Fibroblast of skin of back (primary cell): Measurements from ENCODE around the gene PLD5.
"Not testable (repeated sequence)": the region's sequence is repeated elsewhere in the genome, so short reads cannot be mapped to it uniquely, and the experiment has no call there.

Source experiments
- DNase-seq: peaks from one replicate; pipeline ENCODE4 v3.0.0-alpha.2; 2013

PLD5 gene

DNA sequence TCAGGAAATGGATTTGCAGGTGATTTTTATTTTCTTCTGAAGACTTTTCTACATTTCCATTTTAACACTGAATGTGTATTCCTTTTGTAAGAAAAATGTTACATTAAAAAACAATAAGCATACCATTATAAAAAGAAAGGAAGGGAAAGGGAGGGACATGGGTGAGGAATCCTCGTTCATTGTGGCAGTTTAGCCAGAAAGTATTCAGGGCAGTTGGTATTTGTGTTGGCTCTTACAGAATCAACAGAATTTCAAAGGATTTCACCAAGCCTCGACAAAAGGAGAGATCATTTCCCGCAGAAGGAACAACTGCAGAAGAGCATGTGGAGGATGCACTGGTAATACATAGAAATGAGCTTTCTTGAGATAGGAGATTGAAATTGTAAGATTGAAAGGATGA is 35.0 kb downstream of the PLD5 start:
- DNase-seq = no peak

DNA sequence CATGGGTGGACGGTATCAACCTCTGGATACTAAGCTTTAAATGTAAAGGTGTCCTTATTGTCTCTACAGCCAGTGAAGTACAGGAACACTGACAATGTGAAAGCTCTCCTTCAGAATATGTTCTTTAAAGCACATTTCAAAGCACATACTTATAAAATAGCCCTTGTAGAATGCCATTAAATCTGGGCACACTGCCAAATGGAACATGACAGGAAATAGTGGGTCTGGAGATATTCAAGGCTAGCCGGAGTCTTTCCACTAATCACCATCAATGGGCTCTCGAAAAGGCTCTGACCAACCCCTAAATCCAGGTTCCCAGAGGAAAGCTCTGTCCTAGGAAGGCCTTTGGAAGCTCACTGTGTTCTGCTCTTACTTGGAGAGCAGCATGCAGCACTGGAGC is 46.6 kb downstream of the PLD5 start:
- no peak for DNase-seq

DNA sequence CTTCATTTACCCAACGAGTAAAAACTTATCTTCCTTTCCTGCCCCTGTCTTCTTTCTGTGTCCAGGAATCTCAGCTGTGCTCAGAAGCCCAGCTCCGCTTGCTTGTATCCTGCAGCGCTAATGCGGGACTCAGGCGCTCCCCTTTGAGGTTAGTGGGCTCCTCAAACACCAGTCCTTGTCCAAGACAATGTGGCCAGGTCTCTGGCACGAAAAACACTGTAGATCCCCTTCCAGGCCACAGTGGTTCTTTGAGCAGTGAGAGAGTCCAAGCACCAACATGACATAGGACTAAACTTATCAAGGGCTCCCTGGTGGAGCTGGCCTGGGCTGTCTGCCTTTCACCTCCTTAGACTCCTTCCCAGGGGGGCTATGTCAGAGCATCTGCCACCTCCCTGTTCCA is 53.7 kb downstream of the PLD5 start:
- DNase-seq = no peak

DNA sequence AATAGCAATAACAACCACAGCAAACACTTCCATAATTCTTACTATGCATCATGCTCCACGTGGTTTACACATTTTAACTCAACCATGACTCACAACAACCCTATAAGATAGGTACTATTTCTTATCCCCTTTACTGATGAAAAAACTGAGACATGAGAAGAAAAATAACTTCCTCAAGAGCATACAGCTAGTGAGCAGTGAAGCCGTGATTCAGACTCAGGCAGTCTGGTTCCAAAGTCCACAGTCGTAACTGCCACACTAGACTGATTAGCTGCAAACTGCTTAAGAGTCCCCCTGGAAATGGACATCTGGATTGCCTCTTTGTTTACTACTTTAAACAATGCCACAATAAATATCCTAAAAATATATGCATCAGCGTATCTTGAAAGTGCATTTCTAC is 55.7 kb downstream of the PLD5 start:
- DNase-seq = no peak

- DNase-seq = peak; percentile 50
Observed at GRCh38 chr1:242467556-242468145, 56.8 kb downstream of the PLD5 start.

GRCh38 chr1:242462867-242463266 is 61.6 kb downstream of the PLD5 start:
- DNase-seq = no peak

GRCh38 chr1:242459740-242460139 is 64.8 kb downstream of the PLD5 start:
- DNase-seq = not testable (repeated sequence)

- no peak for DNase-seq
Observed at GRCh38 chr1:242456726-242457269, 67.7 kb downstream of the PLD5 start.

DNA sequence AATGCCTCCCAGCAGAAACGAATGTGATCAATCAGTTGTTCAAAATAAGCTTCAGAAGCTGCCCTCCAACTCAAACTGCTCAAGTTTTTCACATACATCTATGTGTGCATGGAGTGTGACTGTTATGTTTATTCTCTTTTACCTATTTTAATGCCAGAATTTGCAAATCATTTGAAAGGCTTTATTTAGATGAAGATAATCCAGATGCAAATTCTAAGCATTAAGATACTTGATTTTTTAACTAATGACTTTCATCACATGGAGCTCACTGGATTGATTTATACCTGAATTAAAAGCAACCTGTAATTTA is 69.5 kb downstream of the PLD5 start:
- no peak for DNase-seq

DNA sequence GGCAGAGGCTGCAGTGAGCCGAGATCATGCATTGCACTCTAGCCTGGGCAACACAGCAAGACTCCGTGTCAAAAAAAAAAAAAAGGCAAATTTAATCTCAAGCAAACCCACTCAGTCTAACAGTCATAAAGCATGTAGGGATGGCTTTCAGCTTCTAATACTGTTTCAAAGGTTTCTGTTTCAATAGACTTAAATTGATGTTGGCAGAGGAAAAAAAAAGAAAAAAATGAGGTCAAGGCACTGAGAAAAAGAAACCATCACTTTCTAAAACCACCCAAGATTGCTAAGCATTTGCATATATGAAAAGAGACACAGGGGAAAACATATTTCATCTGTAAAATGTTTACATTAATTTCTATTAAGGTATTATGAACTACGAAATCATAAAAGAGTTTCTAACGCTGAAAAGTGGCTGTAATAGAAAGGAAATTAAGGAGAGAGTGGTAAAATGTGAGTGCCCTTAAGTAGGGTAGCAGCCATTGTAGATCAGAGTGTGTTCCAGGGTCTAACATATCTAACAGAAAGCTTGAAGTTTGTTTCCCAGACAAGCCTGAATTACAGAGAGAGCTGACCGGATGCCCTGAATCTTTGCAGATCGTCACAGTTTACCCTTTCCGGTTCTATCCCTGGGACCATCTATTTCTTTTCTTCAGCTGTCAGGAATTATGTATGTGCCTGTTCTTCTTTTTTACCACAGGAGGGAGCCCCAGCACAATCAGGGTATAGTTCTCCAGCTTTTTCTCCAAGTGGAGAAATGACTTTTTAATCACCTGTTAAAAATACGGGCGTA is 70.0 kb downstream of the PLD5 start:
- DNase-seq = peak; percentile 61

DNA sequence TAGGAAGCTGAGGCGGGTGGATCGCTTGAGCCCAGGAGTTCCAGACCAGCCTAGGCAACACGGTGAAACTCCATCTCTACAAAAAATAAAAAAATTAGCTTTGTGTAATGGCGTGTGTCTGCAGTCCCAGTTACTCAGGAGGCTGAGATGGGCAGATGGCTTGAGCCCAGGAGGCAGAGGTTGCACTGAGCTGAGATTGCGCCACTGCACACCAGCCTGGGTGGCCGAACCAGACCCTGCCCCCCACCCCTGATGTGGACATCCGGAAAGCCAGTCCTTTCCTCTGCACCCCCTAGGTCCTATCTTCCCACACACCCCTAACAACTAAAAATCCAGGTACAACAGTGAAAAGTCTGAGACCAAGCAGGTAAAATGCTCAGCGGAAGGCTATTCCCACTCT is 71.9 kb downstream of the PLD5 start:
- DNase-seq = no peak

DNA sequence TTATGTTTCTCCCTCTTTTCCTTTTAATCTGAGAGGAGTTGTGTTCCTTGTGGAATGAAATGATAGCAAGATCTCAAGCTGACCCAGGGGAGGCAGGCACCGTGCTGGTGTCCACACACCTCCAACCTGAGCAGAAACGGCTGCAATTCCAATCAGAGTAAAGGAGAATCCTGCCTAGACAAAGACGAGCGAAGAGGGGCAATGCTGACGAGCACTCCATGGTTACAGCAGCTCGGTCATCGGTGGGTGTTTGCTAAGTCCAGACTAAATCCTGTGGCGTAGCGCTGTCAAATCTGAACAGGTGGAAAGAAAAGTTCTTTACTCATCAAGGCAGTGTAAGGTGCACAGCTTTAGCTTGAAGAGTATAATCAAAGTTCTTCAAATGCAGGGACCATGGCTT is 74.8 kb downstream of the PLD5 start:
- no peak for DNase-seq

- no peak for DNase-seq
Observed at GRCh38 chr1:242448910-242449645, 75.4 kb downstream of the PLD5 start.

GRCh38 chr1:242447689-242448088 is 76.8 kb downstream of the PLD5 start:
- no peak for DNase-seq

DNA sequence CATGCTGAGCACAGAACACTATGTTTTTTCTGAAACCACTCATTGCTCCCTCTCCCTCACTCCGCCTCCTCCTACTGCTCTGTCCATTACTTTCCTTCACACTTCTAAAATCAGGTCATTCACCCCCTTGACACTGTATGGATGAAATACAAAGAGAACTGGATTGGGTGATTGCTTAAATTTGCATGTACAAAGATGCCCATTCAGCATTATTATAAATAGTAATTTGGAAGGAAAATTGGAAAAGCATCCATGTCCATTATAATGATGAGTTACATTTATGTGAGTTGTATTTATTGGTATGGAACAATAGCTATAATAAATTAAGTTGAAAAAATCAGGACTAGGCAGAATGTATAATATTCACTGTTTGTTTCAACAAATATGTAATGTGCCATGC is 83.7 kb downstream of the PLD5 start:
- no peak for DNase-seq

- DNase-seq = no peak
Observed at GRCh38 chr1:242435200-242435599, 89.3 kb downstream of the PLD5 start.

DNA sequence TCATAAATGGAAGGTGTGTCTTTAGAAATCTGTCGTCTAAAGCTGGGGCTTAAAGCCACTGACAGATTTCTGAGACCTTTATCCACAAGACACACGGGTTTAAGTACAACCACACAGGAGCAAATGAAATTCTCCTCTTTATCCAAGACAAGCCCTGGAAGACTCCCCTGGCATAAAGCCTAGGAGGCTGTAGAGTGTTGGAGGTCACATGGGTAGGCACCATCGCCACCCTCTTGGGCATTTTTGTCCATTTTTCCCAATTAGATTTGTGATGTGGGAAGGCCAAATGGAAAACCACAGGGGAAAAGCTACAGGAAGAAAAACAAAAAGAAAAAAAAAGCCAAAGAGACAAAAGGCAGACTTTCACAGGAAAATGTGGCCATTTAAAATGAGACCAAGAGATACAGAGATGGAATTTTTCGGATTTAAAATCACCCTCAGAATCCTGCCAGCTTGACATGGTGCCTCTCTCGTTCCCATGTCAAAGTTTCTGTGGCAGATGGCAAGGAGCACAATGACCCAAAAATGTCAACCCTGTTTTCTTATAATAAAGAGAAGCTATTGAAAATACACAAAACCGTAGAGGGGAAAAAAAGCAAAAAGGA is 91.9 kb downstream of the PLD5 start:
- DNase-seq = no peak

DNA sequence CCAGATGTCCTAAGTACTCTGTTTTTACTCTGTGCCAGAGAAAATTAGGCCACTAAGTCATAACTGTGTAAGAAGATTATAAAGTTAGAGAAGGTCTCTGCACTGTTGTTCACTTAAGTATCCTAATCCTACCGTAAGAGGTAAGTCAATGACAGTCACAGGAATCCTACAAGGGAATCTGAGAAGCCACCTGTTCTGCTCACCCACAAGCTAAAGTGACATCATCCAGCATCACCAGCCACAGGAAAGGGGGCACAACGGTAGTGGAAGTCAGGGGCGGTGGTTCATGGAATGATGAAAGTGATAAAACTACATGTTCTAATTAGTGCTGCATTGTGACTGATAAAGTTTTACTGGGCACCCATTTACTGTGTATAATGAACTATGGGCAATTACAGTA is 92.7 kb downstream of the PLD5 start:
- DNase-seq = no peak

DNA sequence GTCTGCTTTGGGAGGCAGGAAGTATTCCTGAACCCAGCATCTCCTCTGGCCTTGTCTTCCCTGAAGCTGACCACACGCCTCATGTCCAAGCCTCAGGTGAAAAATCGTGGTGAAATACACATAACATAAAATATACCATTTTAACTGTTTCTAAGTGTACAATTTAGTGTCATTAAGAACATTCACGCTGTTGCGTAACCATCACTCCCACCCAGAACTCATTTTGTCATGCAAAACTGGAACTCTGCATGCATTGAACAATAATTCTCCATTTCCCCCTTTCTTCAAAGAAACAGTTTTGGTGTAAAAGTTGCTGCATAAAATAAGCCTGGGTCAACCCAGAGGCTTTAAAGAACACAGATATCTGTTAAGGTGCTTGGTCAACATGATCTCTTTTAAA is 93.5 kb downstream of the PLD5 start:
- no peak for DNase-seq

DNA sequence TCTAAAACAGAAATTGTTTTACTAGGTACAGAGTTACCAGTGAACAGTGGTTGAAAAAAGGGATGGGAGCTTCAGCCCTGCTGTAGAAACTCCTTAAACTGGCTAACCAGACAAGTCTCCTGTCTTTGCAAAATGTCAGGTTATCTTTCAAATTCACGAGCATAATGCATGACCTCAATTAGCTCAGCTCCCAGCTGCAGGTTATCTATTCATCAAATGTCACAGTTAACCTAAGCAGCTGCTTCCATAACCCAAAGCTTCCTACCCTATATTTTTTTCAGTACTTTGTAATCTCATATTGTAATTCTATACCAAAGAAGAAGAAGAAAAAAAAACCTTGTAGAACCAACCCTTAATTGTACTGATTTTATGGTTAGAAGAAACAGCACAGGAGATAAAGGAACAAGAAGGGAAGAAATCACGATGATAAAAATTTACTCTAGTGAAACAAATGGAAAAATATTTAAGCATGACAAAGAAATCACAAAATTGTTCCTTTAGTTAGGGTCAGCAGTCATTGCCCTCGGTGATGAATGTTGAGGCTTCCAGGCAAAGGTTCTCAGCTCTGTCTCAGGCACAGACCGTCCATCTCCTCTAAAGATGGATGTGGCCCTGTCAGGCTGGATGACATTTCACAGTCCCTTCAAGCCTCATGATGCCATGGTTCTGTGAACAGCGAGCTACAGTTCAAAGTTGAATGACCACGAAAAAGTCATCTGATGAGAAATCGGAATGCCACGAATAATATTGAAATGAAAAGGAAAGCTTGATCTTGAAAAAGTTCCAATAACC is 95.9 kb downstream of the PLD5 start:
- DNase-seq = no peak

DNA sequence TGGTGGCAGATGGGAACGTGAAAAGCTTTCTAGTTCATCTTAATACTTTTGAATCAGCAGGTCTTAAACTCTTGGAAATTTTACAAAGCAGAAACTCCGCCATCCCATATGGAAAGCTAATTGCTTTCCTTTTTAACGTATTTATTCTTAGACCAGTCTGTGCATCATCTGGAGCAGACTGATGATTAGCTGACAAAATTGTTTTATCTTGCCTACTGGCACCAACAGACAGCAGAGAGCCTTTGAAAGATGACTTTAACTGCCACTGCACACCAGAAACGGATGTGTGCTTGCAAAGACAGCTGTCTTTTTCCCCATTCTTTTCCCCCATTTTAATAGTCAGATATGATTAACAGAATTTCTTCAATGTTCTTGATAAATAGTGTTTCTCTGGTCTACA is 97.0 kb downstream of the PLD5 start:
- DNase-seq = no peak

GRCh38 chr1:242426271-242426905 is 98.1 kb downstream of the PLD5 start:
- no peak for DNase-seq
